K562 (cell line): Measurements from ENCODE around the gene LCP2. TPM values are rescaled to one million over a fixed set of nuclear protein-coding genes. Genes with fewer than 3 reads are reported as not detected.

Source experiments
- ATAC-seq: fragments of 200-7000 bp; cut with Tn5 transposase; 3 replicates; pipeline ENCODE4 v1.9.1; 2020; ENCODE audit warnings: moderate library complexity
- BruUV-seq: library from RNA; stranded (reverse); fragments of 400-500 nt; replicated peaks from 2 replicates; lab custom pipeline; 2021; lab: Mats Ljungman, UMichigan
- CTCF ChIA-PET: fragments of 300-600 bp; formaldehyde crosslinking; extraction: SDS; loops from one replicate; lab custom pipeline; 2021; ENCODE audit warnings: low intra/inter-chr PET ratio; lab: Yijun Ruan, JAX
- POLR2A ChIA-PET: fragments of 300-600, 350-650 bp; sonication (Branson Sonifier 250); formaldehyde crosslinking; extraction: SDS; loops from one replicate; lab custom pipeline; 2021; ENCODE audit warnings: antibody characterized with exemption, inconsistent platforms; lab: Yijun Ruan, JAX
- DNase-seq, 4 experiments: peaks; one replicate each; pipeline versions ENCODE4 v3.0.0 to v3.0.0-alpha.2; 2011 to 2018; ENCODE audit warnings: low spot score in 3 of 4, mixed read lengths in 3 of 4; ENCODE audit errors: extremely low read depth in 1 of 4
- FAIRE-seq: peaks from 2 replicates; lab custom pipeline; 2011; peaks lifted over from hg19 to GRCh38; lab: Jason Lieb, UNC
- H2AFZ ChIP-seq: 2 replicates; pipeline ENCODE4 v1.6.0; 2011; ENCODE audit warnings: low read depth, low read length, control low read depth, inconsistent platforms
- H3K27ac ChIP-seq: fragments of 200-600 bp; 3 replicates; pipeline ENCODE4 v1.8.0; 2011; ENCODE audit warnings: low read depth, mild to moderate bottlenecking, control low read depth, inconsistent platforms, low read length, moderate library complexity, mixed read lengths; ENCODE audit errors: extremely low read depth
- H3K27me3 ChIP-seq, 2 experiments: fragments of 300-600 bp in 1 of 2; 2 replicates in 1 of 2; 3 replicates in 1 of 2; pipeline versions ENCODE4 v1.6.0 to v1.8.0; 2011; ENCODE audit warnings: inconsistent platforms in 2 of 2, low read length in 2 of 2, mild to moderate bottlenecking in 1 of 2, mixed read lengths in 1 of 2, moderate library complexity in 1 of 2; ENCODE audit not compliant: control insufficient read depth in 2 of 2, insufficient read depth in 2 of 2
- H3K36me3 ChIP-seq: fragments of 300-600 bp; 3 replicates; pipeline ENCODE4 v1.8.0; 2011; ENCODE audit warnings: mild to moderate bottlenecking, low read length, inconsistent platforms; ENCODE audit not compliant: control insufficient read depth, insufficient read depth
- H3K4me1 ChIP-seq, 2 experiments: fragments of 200-600 bp in 1 of 2; replicated peaks in 1 of 2; 2 replicates in 1 of 2; 3 replicates in 1 of 2; pipeline versions ENCODE4 v1.5.1 to v1.8.0; 2011; ENCODE audit warnings: inconsistent platforms in 2 of 2, low read length in 2 of 2, mild to moderate bottlenecking in 1 of 2, mixed read lengths in 1 of 2, moderate library complexity in 1 of 2; ENCODE audit not compliant: control insufficient read depth in 2 of 2, insufficient read depth in 2 of 2
- H3K4me2 ChIP-seq: 2 replicates; pipeline ENCODE4 v1.6.1; 2011; ENCODE audit warnings: low read length, control low read depth, inconsistent platforms, mixed read lengths; ENCODE audit not compliant: insufficient read depth
- H3K4me3 ChIP-seq: fragments of 200-600 bp; sonication (generic), shearing (Covaris generic); 2 replicates; pipeline ENCODE4 v1.5.1; 2016; ENCODE audit warnings: control low read depth, inconsistent platforms
- H3K79me2 ChIP-seq: fragments of 200-600 bp; 3 replicates; pipeline ENCODE4 v1.8.0; 2011; ENCODE audit warnings: low read length, inconsistent platforms; ENCODE audit not compliant: control insufficient read depth, insufficient read depth
- H3K9ac ChIP-seq, 2 experiments: 2 replicates each; pipeline versions ENCODE4 v1.6.0 to v1.6.1; 2011; ENCODE audit warnings: low read depth in 2 of 2, low read length in 2 of 2, control low read depth in 1 of 2, inconsistent platforms in 1 of 2, mild to moderate bottlenecking in 1 of 2, mixed read lengths in 1 of 2; ENCODE audit not compliant: insufficient read depth in 1 of 2
- H3K9me1 ChIP-seq: one replicate; pipeline ENCODE4 v1.6.0; 2011; ENCODE audit warnings: inconsistent platforms, mild to moderate bottlenecking, low read length, moderate library complexity; ENCODE audit not compliant: control insufficient read depth, insufficient read depth
- H3K9me3 ChIP-seq: replicated peaks from 2 replicates; pipeline ENCODE4 v1.5.1; 2011; ENCODE audit warnings: low read depth, low read length, inconsistent platforms; ENCODE audit not compliant: control insufficient read depth, insufficient read depth
- H4K20me1 ChIP-seq: replicated peaks from 2 replicates; pipeline ENCODE4 v1.6.1; 2011; ENCODE audit warnings: low read length, inconsistent platforms, mixed read lengths; ENCODE audit not compliant: control insufficient read depth, insufficient read depth
- CTBP1 ChIP-seq: fragments of 450-650 bp; IDR thresholded peaks from 2 replicates; pipeline ENCODE4 v1.6.1; 2016; ENCODE audit warnings: borderline replicate concordance
- ETV5 ChIP-seq: sonication (generic); formaldehyde crosslinking; IDR thresholded peaks from 2 replicates; pipeline ENCODE4 v1.4.0; 2020; ENCODE audit warnings: low read depth, mild to moderate bottlenecking, missing genetic modification reagents
- HNRNPL ChIP-seq: fragments of 200-400 bp; formaldehyde crosslinking; IDR thresholded peaks from 2 replicates; pipeline ENCODE4 v1.6.1; 2017; ENCODE audit warnings: low read depth, mild to moderate bottlenecking, low read length
- OTX1 ChIP-seq: fragments of 450-650 bp; formaldehyde crosslinking; IDR thresholded peaks from 2 replicates; pipeline ENCODE4 v1.4.0; 2022; ENCODE audit warnings: mild to moderate bottlenecking
- SAFB2 ChIP-seq: fragments of 200-400 bp; formaldehyde crosslinking; IDR thresholded peaks from 2 replicates; pipeline ENCODE4 v1.6.1; 2018; ENCODE audit warnings: borderline replicate concordance, low read length, low read depth, moderate library complexity; ENCODE audit not compliant: severe bottlenecking
- SMAD2 ChIP-seq: fragments of 150-350 bp; IDR thresholded peaks from 2 replicates; pipeline ENCODE4 v1.6.1; 2014; ENCODE audit warnings: low read depth, mild to moderate bottlenecking, low read length
- ZFPM2 ChIP-seq: fragments of 250-450 bp; sonication (Bioruptor Pico); IDR thresholded peaks from 2 replicates; pipeline ENCODE4 v1.5.1; 2022; ENCODE audit warnings: mild to moderate bottlenecking
- ZNF3 ChIP-seq: fragments of 250-450 bp; sonication (Bioruptor Pico); IDR thresholded peaks from 2 replicates; pipeline ENCODE4 v1.5.0; 2021; ENCODE audit warnings: mild to moderate bottlenecking, moderate library complexity
- ZNF766 ChIP-seq: fragments of 200-800 bp; sonication (Bioruptor generic); conservative IDR thresholded peaks from 2 replicates; pipeline ENCODE4 v1.6.1; 2016; ENCODE audit warnings: missing genetic modification characterization, missing compliant biosample characterization
- ZNF77 ChIP-seq: fragments of 250-450 bp; sonication (Bioruptor Pico); IDR thresholded peaks from 2 replicates; pipeline ENCODE4 v1.5.0; 2020
- WGBS: fragments of 100-300 bp; shearing (Covaris generic); methylation state at CpG from one replicate; pipeline ENCODE4 v1.1.6; 2016; ENCODE audit warnings: low coverage, mixed read lengths; ENCODE audit not compliant: insufficient coverage; ENCODE audit errors: missing lambda C conversion rate; 5-methylcytosine and 5-hydroxymethylcytosine counted together
- in situ Hi-C: fragments of 300-500 bp; cut with MboI; formaldehyde crosslinking; loops from 4 replicates; pipeline ENCODE4 v1.15.0; 2018; ENCODE audit warnings: inconsistent platforms, mixed read lengths
- intact Hi-C: fragments of 100-400 bp; cut with micrococcal nuclease; formaldehyde crosslinking; loops from 2 replicates; pipeline ENCODE4 v1.14.2; 2022
- polyA plus RNA-seq, 8 experiments: library from polyadenylated mRNA; depleted of rRNA in 4 of 8; stranded (reverse) in 5 of 8; unstranded in 3 of 8; fragments of >200 nt; fragmentation: Nextera tagmentation in 2 of 8; fragmentation: Illumina TruSeq in 1 of 8; extraction: Ambion mirVana in 2 of 8; extraction: Trizol in 1 of 8; gene quantifications; 2 replicates each; pipeline versions ENCODE4 v1.2.1 to v1.2.3, GENCODE V29; 2011 to 2014; ENCODE audit warnings: inconsistent platforms in 1 of 8, missing spikeins in 1 of 8
- total RNA-seq, 7 experiments: library from RNA; depleted of rRNA in 6 of 7; stranded (reverse); fragments of >200 nt in 6 of 7; fragmentation: Illumina TruSeq in 2 of 7; extraction: Trizol in 2 of 7; gene quantifications; 2 replicates each; pipeline versions ENCODE4 v1.2.1 to v1.2.3, GENCODE V29; 2011 to 2021; ENCODE audit warnings: low replicate concordance in 1 of 7
- TF ChIP-seq, protein P1 (sequence below): fragments of 450-650 bp; conservative IDR thresholded peaks from 2 replicates; pipeline ENCODE4 v1.6.1; 2016; ENCODE audit warnings: missing genetic modification characterization, low read depth, mild to moderate bottlenecking, missing compliant biosample characterization, moderate library complexity

LCP2 gene
- total and polyA plus RNA-seq, 9 of the 15 experiments (the other 6 are each of a cell fraction or from before 2014, with no cell fraction given), result 4.0 to 31.3 (median 14.6) TPM

- no peak overlapping the region for H3K27ac ChIP-seq
- BruUV-seq, result no TSS peak
- no peaks in the 10 kb centered on the region for H3K9me1 ChIP-seq
- H3K4me1 ChIP-seq, result no peaks in the 10 kb centered on the region
- no peaks in the 10 kb centered on the region; the same call in 1 of the 2 replicates for H4K20me1 ChIP-seq
- ChIA-PET POLR2A (no interaction called here), CTCF (interaction anchor here (0.6 to 1.1 kb wide), 2 partner anchors 121 to 247 kb away, joined by 3 to 4 read pairs; no protein-coding TSS in a partner anchor)
- in situ Hi-C loops (no loop called here), intact Hi-C loops (loop anchor here (5.0 kb wide), 1 partner anchor 75 kb away; no protein-coding TSS in a partner anchor)
- H3K79me2 ChIP-seq, result no peaks in the 10 kb centered on the region
- H3K27me3 ChIP-seq, result peaks cover 6 to 37% of the 10 kb centered on the region in 2 experiments; a peak in 4 of 5 replicates
- no peaks in the 10 kb centered on the region for H3K36me3 ChIP-seq
- H2AFZ ChIP-seq, result no peak overlapping the region
- H3K9me3 ChIP-seq, result 0 out of 2 replicates have a peak, but pooled peaks cover 2% of the 10 kb centered on the region
- ATAC-seq, result no peak
- no peak overlapping the region for H3K4me2 ChIP-seq
- WGBS, result 2% methylated on average over 9 of the region's 9 CpGs
- DNase-seq, result no peak
- no peak overlapping the region for H3K9ac ChIP-seq
- no peak overlapping the region for H3K4me3 ChIP-seq
- no peak for TF ChIP-seq SAFB2
- no peak for TF ChIP-seq CTBP1
- no peak for TF ChIP-seq SMAD2
- TF ChIP-seq, protein P1, sequence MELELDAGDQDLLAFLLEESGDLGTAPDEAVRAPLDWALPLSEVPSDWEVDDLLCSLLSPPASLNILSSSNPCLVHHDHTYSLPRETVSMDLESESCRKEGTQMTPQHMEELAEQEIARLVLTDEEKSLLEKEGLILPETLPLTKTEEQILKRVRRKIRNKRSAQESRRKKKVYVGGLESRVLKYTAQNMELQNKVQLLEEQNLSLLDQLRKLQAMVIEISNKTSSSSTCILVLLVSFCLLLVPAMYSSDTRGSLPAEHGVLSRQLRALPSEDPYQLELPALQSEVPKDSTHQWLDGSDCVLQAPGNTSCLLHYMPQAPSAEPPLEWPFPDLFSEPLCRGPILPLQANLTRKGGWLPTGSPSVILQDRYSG (tag), result no peak
- TF ChIP-seq HNRNPL, result no peak
- TF ChIP-seq ZNF766 (CRISPR knock-in tag), result no peak
- TF ChIP-seq ZNF3, result no peak
- no peak for TF ChIP-seq ETV5 (CRISPR knock-in tag)
- TF ChIP-seq ZFPM2 (CRISPR knock-in tag), result no peak
- no peak for TF ChIP-seq ZNF77
- TF ChIP-seq OTX1 (CRISPR knock-in tag), result no peak
- no peak for FAIRE-seq
Measured at GRCh38 chr5:170347022-170347567, 49.5 kb upstream of the LCP2 start.
